Heart right ventricle (tissue), 16 donors: Measurements from ENCODE around the gene KLRC3. TPM values are rescaled to one million over a fixed set of nuclear protein-coding genes. Genes with fewer than 3 reads are reported as not detected.
"Not testable (repeated sequence)": the region's sequence is repeated elsewhere in the genome, so short reads cannot be mapped to it uniquely, and the experiment has no call there.

ENCODE experiments used
- ATAC-seq, 8 donors: fragments of 200-7000 bp; cut with Tn5 transposase; one replicate each; pipeline ENCODE4 v1.9.1; 2020; ENCODE audit warnings: mild to moderate bottlenecking in 8 of 8, moderate library complexity in 8 of 8, moderate number of reproducible peaks in 1 of 8
- DNase-seq, 2 donors: peaks; one replicate each; pipeline ENCODE4 v3.0.0-alpha.2; 2020
- H3K27ac ChIP-seq, 10 donors: fragments of 200-600 bp; sonication (generic) in 2 of 10; one replicate each; pipeline versions ENCODE4 v1.5.0 to v1.8.0; 2020 to 2022; ENCODE audit warnings: mild to moderate bottlenecking in 3 of 10
- H3K27me3 ChIP-seq, 7 donors: fragments of 200-600 bp; one replicate each; pipeline ENCODE4 v1.8.0; 2021 to 2022; ENCODE audit warnings: mild to moderate bottlenecking in 2 of 7
- H3K36me3 ChIP-seq, 9 donors: fragments of 200-600 bp; sonication (generic) in 1 of 9; one replicate each; pipeline versions ENCODE4 v1.5.0 to v1.8.0; 2020 to 2022; ENCODE audit warnings: mild to moderate bottlenecking in 2 of 9
- H3K4me1 ChIP-seq, 9 donors: fragments of 200-600 bp; sonication (generic) in 1 of 9; one replicate each; pipeline versions ENCODE4 v1.5.0 to v1.8.0; 2020 to 2022; ENCODE audit warnings: mild to moderate bottlenecking in 4 of 9
- H3K4me3 ChIP-seq, 10 donors: fragments of 200-600 bp; sonication (generic) in 2 of 10; one replicate each; pipeline versions ENCODE4 v1.5.0 to v1.8.0; 2020 to 2022; ENCODE audit warnings: mild to moderate bottlenecking in 7 of 10, moderate library complexity in 2 of 10
- H3K9me3 ChIP-seq, 11 donors: fragments of 200-600 bp in 10 of 11; sonication (generic) in 2 of 11; one replicate each; pipeline versions ENCODE4 v1.5.0 to v1.8.0; 2013 to 2022; ENCODE audit warnings: mild to moderate bottlenecking in 2 of 11, control low read depth in 1 of 11, moderate library complexity in 1 of 11
- WGBS, 2 donors: extraction: QIAGEN DNeasy Blood & Tissue Kit; methylation state at CpG; one replicate each; pipeline ENCODE4 v1.1.7; 2013; ENCODE audit warnings: inconsistent platforms in 1 of 2; 5-methylcytosine and 5-hydroxymethylcytosine counted together
- intact Hi-C, 10 donors: fragments of 100-400 bp; cut with DNase I; formaldehyde crosslinking; loops; one replicate each; pipeline versions ENCODE4 v1.11.1 to v1.14.2; 2022
- long read RNA-seq, 3 donors: library from polyadenylated mRNA; unstranded; transcript quantifications; one replicate each; pipeline ENCODE4 v2.0.0, GENCODE V29; 2020 to 2021
- polyA plus RNA-seq, 2 donors: library from polyadenylated mRNA; stranded (reverse); fragments of 200-250 nt; gene quantifications; one replicate each; pipeline ENCODE4 v1.2.3, GENCODE V29; 2013
- total RNA-seq, 10 donors: library from RNA; stranded (reverse); fragmentation: NEBNext Ultra II Directional in 3 of 10; extraction: Animal tissue kit (Norgen Biotek cat#: 25700) in 3 of 10; gene quantifications; one replicate each; pipeline versions ENCODE4 v1.2.1 to v1.2.4, GENCODE V29; 2021 to 2023
- TF ChIP-seq, protein P1 (sequence below), 9 donors: fragments of 200-600 bp; sonication (generic) in 2 of 9; IDR thresholded peaks; one replicate each; pipeline versions ENCODE4 v1.5.0 to v1.8.0; 2021 to 2022; ENCODE audit warnings: antibody characterized with exemption in 9 of 9, mild to moderate bottlenecking in 5 of 9, moderate library complexity in 1 of 9
- donor health status: Arrhythmogenic right ventricular cardiomyopathy.
- donor health status: ischemic (EF 13 %, LVEDD 7.1; RV severe dilation, severe dysfunction).
- donor health status: healthy with polysubstance abuse.
- donor health status: DM: no; HTN: yes; CAD: no.
- donor health status: DM: no; HTN: no; CAD: no.
- donor health status: ischemic (EF 25% LVEDD 6.9; RV normal size, moderate dysfunction).
- donor health status: ischemic (EF 25% LVEDD 5.7; RV mildly dilated, moderate dysfunction).
- donor health status: healthy.
- donor health status: DM: yes; HTN: yes; CAD: no.
- donor health status: Ischemic cardiomyopathy.
- donor health status: ischemic (EF 35%, LVEDD 5.7; RV mildly dilated, moderate dysfunction).
- donor health status: nonischemic (EF 11% LVEDD 7.7; RV severe dilation, severe dysfunction).
- donor health status: DM: yes; HTN: yes; CAD: no.
- donor health status: PGD.
- donor health status: ischemic (EF 29% LVEDD 5.4; RV normal size, mild dysfunction).
- donor health status: nonischemic (EF 23%, LVEDD 6.1; RV moderate dilation, normal function).

Gene KLRC3
- total RNA-seq (under 1 TPM in 1 of 10 donors, not detected in 9; 0.62 TPM), polyA plus RNA-seq (under 1 TPM in 1 of 2 donors, not detected in 1; 0.07 TPM)
- long read RNA-seq, donor 1: 0 reads
- long read RNA-seq, donor 2: 0 reads
- long read RNA-seq, donor 3: 0 reads

- H3K4me1 ChIP-seq, DNase-seq, H3K4me3 ChIP-seq, ATAC-seq, H3K27me3 ChIP-seq, H3K36me3 ChIP-seq, H3K9me3 ChIP-seq, H3K27ac ChIP-seq, intact Hi-C loops: not testable (repeated sequence)
- WGBS, 2 donors: 63 to 66% methylated on average over 1 of the region's 1 CpG
These were observed at the start of gene KLRC3 for GRCh38 chr12:10420334-10420733. KLRC3 (minus strand) TSS chr12:10420595; CDS start chr12:10420550, 45 bp downstream.

- 76 to 86% methylated on average over 1 of the region's 1 CpG for WGBS, 2 donors
- no peak for DNase-seq
These were observed 49.3 kb upstream of the KLRC3 start for GRCh38 chr12:10469701-10470100.

GRCh38 chr12:10466311-10466710 lies 45.9 kb upstream of the KLRC3 start:
- Histone ChIP-seq H3K27ac (no peak overlapping the region), H3K27me3 (peaks cover 0 to 6% (median 0%) of the 10 kb centered on the region in 7 donors), H3K4me3 (no peak overlapping the region), H3K4me1 (no peaks in the 10 kb centered on the region), H3K9me3 (peaks cover 0 to 11% (median 0%) of the 10 kb centered on the region in 11 donors), H3K36me3 (no peaks in the 10 kb centered on the region)
- TF ChIP-seq, protein P1, sequence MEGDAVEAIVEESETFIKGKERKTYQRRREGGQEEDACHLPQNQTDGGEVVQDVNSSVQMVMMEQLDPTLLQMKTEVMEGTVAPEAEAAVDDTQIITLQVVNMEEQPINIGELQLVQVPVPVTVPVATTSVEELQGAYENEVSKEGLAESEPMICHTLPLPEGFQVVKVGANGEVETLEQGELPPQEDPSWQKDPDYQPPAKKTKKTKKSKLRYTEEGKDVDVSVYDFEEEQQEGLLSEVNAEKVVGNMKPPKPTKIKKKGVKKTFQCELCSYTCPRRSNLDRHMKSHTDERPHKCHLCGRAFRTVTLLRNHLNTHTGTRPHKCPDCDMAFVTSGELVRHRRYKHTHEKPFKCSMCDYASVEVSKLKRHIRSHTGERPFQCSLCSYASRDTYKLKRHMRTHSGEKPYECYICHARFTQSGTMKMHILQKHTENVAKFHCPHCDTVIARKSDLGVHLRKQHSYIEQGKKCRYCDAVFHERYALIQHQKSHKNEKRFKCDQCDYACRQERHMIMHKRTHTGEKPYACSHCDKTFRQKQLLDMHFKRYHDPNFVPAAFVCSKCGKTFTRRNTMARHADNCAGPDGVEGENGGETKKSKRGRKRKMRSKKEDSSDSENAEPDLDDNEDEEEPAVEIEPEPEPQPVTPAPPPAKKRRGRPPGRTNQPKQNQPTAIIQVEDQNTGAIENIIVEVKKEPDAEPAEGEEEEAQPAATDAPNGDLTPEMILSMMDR (IDR thresholded peaks at IDR 0.05): no peak
- DNase-seq: no peak
- no peak for ATAC-seq
- 67 to 70% methylated on average over 4 of the region's 4 CpGs for WGBS, 2 donors
- intact Hi-C loops: no loop called here

More at GRCh38 chr12:10469701-10470100, 49.3 kb upstream of the KLRC3 start:
- ATAC-seq: no peak
- Histone ChIP-seq H3K36me3 (no peaks in the 10 kb centered on the region), H3K4me3 (no peak overlapping the region), H3K9me3 (peaks cover 0 to 21% (median 3%) of the 10 kb centered on the region in 11 donors), H3K27ac (no peak overlapping the region), H3K27me3 (peaks cover 0 to 6% (median 0%) of the 10 kb centered on the region in 7 donors), H3K4me1 (no peaks in the 10 kb centered on the region)
- TF ChIP-seq, protein P1 (IDR thresholded peaks at IDR 0.05): no peak
- intact Hi-C loops: no loop called here

- WGBS, 2 donors: 87 to 89% methylated on average over 3 of the region's 3 CpGs
- DNase-seq (no peak), ATAC-seq (no peak)
- TF ChIP-seq, protein P1 (IDR thresholded peaks at IDR 0.05): no peak
- Histone ChIP-seq H3K27me3 (no peaks in the 10 kb centered on the region), H3K27ac (no peak overlapping the region), H3K9me3 (peaks cover 0 to 63% (median 22%) of the 10 kb centered on the region in 11 donors), H3K4me1 (no peaks in the 10 kb centered on the region), H3K36me3 (no peaks in the 10 kb centered on the region), H3K4me3 (no peak overlapping the region)
- intact Hi-C loops: no loop called here
These were observed 37.4 kb upstream of the KLRC3 start for GRCh38 chr12:10457760-10458159.

- Histone ChIP-seq H3K4me3 (no peak overlapping the region), H3K9me3 (peaks cover 0 to 58% (median 22%) of the 10 kb centered on the region in 11 donors), H3K27ac (no peak overlapping the region), H3K4me1 (no peaks in the 10 kb centered on the region), H3K27me3 (no peaks in the 10 kb centered on the region), H3K36me3 (no peaks in the 10 kb centered on the region)
- WGBS, 2 donors: 84 to 94% methylated on average over 2 of the region's 2 CpGs
- intact Hi-C loops: no loop called here
- no peak for ATAC-seq
- TF ChIP-seq, protein P1 (IDR thresholded peaks at IDR 0.05): no peak
- DNase-seq: no peak
These were observed 36.5 kb upstream of the KLRC3 start for GRCh38 chr12:10456856-10457255.
